OCI-M2 (cell line): ENCODE data around the gene EML3.
A peak's percentile ranks its signal among the peaks of the same experiment; 100 is the strongest.
"Not testable (repeated sequence)": the region's sequence is repeated elsewhere in the genome, so short reads cannot be mapped to it uniquely, and the experiment has no call there.

Source experiments
- DNase-seq: peaks from one replicate; lab custom pipeline; 2025; ENCODE audit not compliant: unreplicated experiment; lab: John Stamatoyannopoulos, UW

The EML3 gene

GRCh38 chr11:62621027-62621566, 8.5 kb upstream of the EML3 start:
- no peak for DNase-seq

GRCh38 chr11:62616957-62617356, 4.4 kb upstream of the EML3 start:
- DNase-seq, result not testable (repeated sequence)

- no peak for DNase-seq
Measured at GRCh38 chr11:62615521-62615920, 2.9 kb upstream of the EML3 start.

GRCh38 chr11:62614275-62614674, 1.7 kb upstream of the EML3 start:
- no peak for DNase-seq

- DNase-seq, result no peak
Measured at GRCh38 chr11:62613291-62613778, 760 bp upstream of the EML3 start.

GRCh38 chr11:62611705-62612365, 740 bp downstream of the EML3 start:
- no peak for DNase-seq

- no peak for DNase-seq
Measured at GRCh38 chr11:62610814-62611704, 1.5 kb downstream of the EML3 start.

GRCh38 chr11:62610403-62610802, 2.2 kb downstream of the EML3 start:
- no peak for DNase-seq

GRCh38 chr11:62608776-62609175, 3.8 kb downstream of the EML3 start:
- DNase-seq, result no peak

- no peak for DNase-seq
Measured at GRCh38 chr11:62607714-62608113, 4.9 kb downstream of the EML3 start.

- no peak for DNase-seq
Measured at GRCh38 chr11:62605902-62606301, 6.7 kb downstream of the EML3 start.

- DNase-seq, result no peak
Measured at GRCh38 chr11:62605467-62605866, 7.1 kb downstream of the EML3 start.

GRCh38 chr11:62604460-62605120, 8.0 kb downstream of the EML3 start:
- DNase-seq, result no peak

- DNase-seq, result no peak
Measured at GRCh38 chr11:62603776-62604299, 8.7 kb downstream of the EML3 start.

GRCh38 chr11:62603072-62603408, 9.5 kb downstream of the EML3 start:
- no peak for DNase-seq

- no peak for DNase-seq
Measured at GRCh38 chr11:62602141-62603071, 10.2 kb downstream of the EML3 start.

GRCh38 chr11:62601372-62602140, 11.0 kb downstream of the EML3 start, which contains the start of gene MTA2:
TSS of gene MTA2 (minus strand) at chr11:62601865. CDS start at chr11:62601450, 415 bp downstream.
- DNase-seq, result peak; percentile 87

GRCh38 chr11:62601122-62601371, 11.5 kb downstream of the EML3 start:
- DNase-seq, result no peak

- no peak for DNase-seq
Measured at GRCh38 chr11:62600367-62601121, 12.0 kb downstream of the EML3 start.
